Panc1 (cell line): ENCODE results near the gene LHFPL3. TPM values are rescaled to one million over a fixed set of nuclear protein-coding genes. Genes with fewer than 3 reads are reported as not detected.

Source experiments
- ATAC-seq: fragments of 200-7000 bp; cut with Tn5 transposase; 2 replicates; pipeline ENCODE4 v1.9.1; 2020; ENCODE audit warnings: mild to moderate bottlenecking, moderate library complexity
- BruUV-seq: library from RNA; stranded (reverse); fragments of 400-500 nt; replicated peaks from 2 replicates; lab custom pipeline; 2021; lab: Mats Ljungman, UMichigan
- CTCF ChIA-PET: fragments of 300-600 bp; sonication (Branson Sonifier 250); formaldehyde crosslinking; loops from one replicate; lab custom pipeline; 2022; ENCODE audit warnings: antibody characterized with exemption; lab: Charles Lee
- POLR2A ChIA-PET: fragments of 300-600 bp; sonication (Branson Sonifier 250); formaldehyde crosslinking; loops from one replicate; lab custom pipeline; 2022; ENCODE audit warnings: antibody characterized with exemption; lab: Charles Lee
- DNase-seq: peaks from one replicate; pipeline ENCODE4 v3.0.0-alpha.2; 2010; ENCODE audit warnings: low read depth, low spot score
- H3K27ac ChIP-seq: 2 replicates; pipeline ENCODE4 v1.5.1; 2011; ENCODE audit warnings: mild to moderate bottlenecking, low read length, inconsistent platforms
- H3K27me3 ChIP-seq: fragments of 200-500 bp; sonication (Bioruptor generic); 2 replicates; pipeline ENCODE4 v1.6.0; 2014; ENCODE audit warnings: low read length, inconsistent platforms; ENCODE audit not compliant: control insufficient read depth, insufficient read depth
- H3K36me3 ChIP-seq: fragments of 200-500 bp; sonication (Bioruptor generic); 2 replicates; pipeline ENCODE4 v1.5.1; 2014; ENCODE audit warnings: inconsistent platforms, mild to moderate bottlenecking, low read length, moderate library complexity; ENCODE audit not compliant: control insufficient read depth, insufficient read depth
- H3K4me1 ChIP-seq: 2 replicates; pipeline ENCODE4 v1.5.1; 2011; ENCODE audit warnings: inconsistent platforms, mild to moderate bottlenecking, low read length, moderate library complexity; ENCODE audit not compliant: control insufficient read depth, insufficient read depth
- H3K4me3 ChIP-seq, 2 experiments: 2 replicates each; pipeline ENCODE4 v1.5.1; 2011 to 2012; ENCODE audit warnings: low read depth in 2 of 2, low read length in 2 of 2, mild to moderate bottlenecking in 2 of 2, inconsistent platforms in 1 of 2, moderate library complexity in 1 of 2
- H3K9me3 ChIP-seq: fragments of 200-500 bp; sonication (Bioruptor generic); 2 replicates; pipeline ENCODE4 v1.5.1; 2014; ENCODE audit warnings: low read depth, mild to moderate bottlenecking, inconsistent platforms, low read length, moderate library complexity; ENCODE audit not compliant: control insufficient read depth, insufficient read depth
- CTCF ChIP-seq: fragments of 450-650 bp; IDR thresholded peaks from 2 replicates; pipeline ENCODE4 v1.5.1; 2017; ENCODE audit warnings: mild to moderate bottlenecking
- POLR2AphosphoS5 ChIP-seq: IDR thresholded peaks from 2 replicates; pipeline ENCODE4 v1.6.1; 2012; ENCODE audit warnings: mild to moderate bottlenecking, low read depth, low read length, moderate library complexity
- REST ChIP-seq, 2 experiments: IDR thresholded peaks; 2 replicates each; pipeline ENCODE4 v1.6.1; 2011 to 2012; ENCODE audit warnings: low read depth in 2 of 2, control low read depth in 1 of 2, low read length in 1 of 2, mild to moderate bottlenecking in 1 of 2, moderate library complexity in 1 of 2; ENCODE audit not compliant: insufficient read depth in 1 of 2
- SIN3A ChIP-seq: IDR thresholded peaks from 2 replicates; pipeline ENCODE4 v1.6.1; 2012; ENCODE audit warnings: low read depth, mild to moderate bottlenecking, low read length, moderate library complexity, borderline replicate concordance; ENCODE audit not compliant: insufficient read depth
- TCF7L2 ChIP-seq: IDR thresholded peaks from 2 replicates; pipeline ENCODE4 v1.6.1; 2011; ENCODE audit warnings: mild to moderate bottlenecking, low read depth, low read length, inconsistent platforms
- in situ Hi-C: cut with HindIII; loops from 2 replicates; pipeline ENCODE4 v1.10.0; 2016; ENCODE audit warnings: low sequenced_read_pairs, low pct_unique_long_range_greater_than_20kb
- intact Hi-C: fragments of 100-400 bp; cut with micrococcal nuclease; formaldehyde crosslinking; loops from one replicate; pipeline ENCODE4 v1.10.0; 2022; ENCODE audit not compliant: unreplicated experiment
- total RNA-seq: library from RNA; stranded (reverse); gene quantifications from one replicate; pipeline ENCODE4 v1.2.1, GENCODE V29; 2021; ENCODE audit not compliant: unreplicated experiment

LHFPL3 gene
- total RNA-seq, 1 experiment from 2014 or later, result not detected

GRCh38 chr7:104288137-104288536 lies 40.3 kb upstream of the LHFPL3 start:
- BruUV-seq, result no TSS peak
- ChIA-PET POLR2A (no interaction called here), CTCF (no interaction called here)
- Histone ChIP-seq H3K36me3 (no peaks in the 10 kb centered on the region), H3K27me3 (no peaks in the 10 kb centered on the region), H3K4me1 (no peaks in the 10 kb centered on the region), H3K27ac (no peak overlapping the region), H3K4me3 (no peak overlapping the region), H3K9me3 (no peaks in the 10 kb centered on the region)
- TF ChIP-seq TCF7L2 (no peak), POLR2AphosphoS5 (no peak), REST (IDR thresholded peaks at IDR 0.05; ENCODE audit: insufficient read depth in 1 of 2, low read depth in 2 of 2, low read length in 1 of 2) (no peak), SIN3A (no peak), CTCF (no peak)
- ATAC-seq (no peak), DNase-seq (no peak)
- in situ Hi-C loops, result no loop called here
- intact Hi-C loops, result no loop called here

GRCh38 chr7:104294291-104294690 lies 34.1 kb upstream of the LHFPL3 start:
- no peak overlapping the region for H3K4me3 ChIP-seq
- DNase-seq (no peak), ATAC-seq (no peak)
- no TSS peak for BruUV-seq
- H3K36me3 ChIP-seq, result no peaks in the 10 kb centered on the region
- CTCF ChIA-PET, result no interaction called here
- no peaks in the 10 kb centered on the region for H3K27me3 ChIP-seq
- no peaks in the 10 kb centered on the region for H3K4me1 ChIP-seq
- POLR2A ChIA-PET, result no interaction called here
- TF ChIP-seq SIN3A (no peak), POLR2AphosphoS5 (no peak), REST (IDR thresholded peaks at IDR 0.05; ENCODE audit: insufficient read depth in 1 of 2, low read depth in 2 of 2, low read length in 1 of 2) (no peak), TCF7L2 (no peak), CTCF (no peak)
- in situ Hi-C loops (no loop called here), intact Hi-C loops (no loop called here)
- H3K9me3 ChIP-seq, result no peaks in the 10 kb centered on the region
- no peak overlapping the region for H3K27ac ChIP-seq
